ENCODE measurements around the gene EPGN.

EPGN gene

GRCh38 chr4:74344031-74344430, 35.8 kb downstream of the EPGN start:
- DNase-seq, result no peak

DNA sequence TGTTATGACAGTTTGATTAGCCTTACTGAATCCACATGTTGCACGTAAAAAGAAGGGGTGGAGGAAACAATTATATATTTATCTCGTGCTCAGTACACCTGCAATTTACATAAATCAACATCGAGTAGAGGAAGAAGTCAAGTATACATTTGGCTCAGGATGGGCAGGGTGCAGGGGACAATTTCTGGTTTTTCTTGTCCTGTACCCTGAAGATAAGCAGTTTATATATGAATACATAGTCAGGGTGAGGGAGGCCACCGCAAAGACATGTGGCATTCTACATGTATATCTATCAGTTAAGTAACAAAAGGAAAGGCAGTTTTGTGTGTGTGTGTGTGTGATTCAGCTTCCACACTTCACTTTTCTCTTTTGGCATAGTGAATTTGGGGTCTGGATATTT, 45.6 kb downstream of the EPGN start:
- DNase-seq, result no peak

GRCh38 chr4:74357965-74358364, 49.7 kb downstream of the EPGN start:
- no peak for DNase-seq

GRCh38 chr4:74361671-74362070, 53.4 kb downstream of the EPGN start:
- DNase-seq, result no peak

DNA sequence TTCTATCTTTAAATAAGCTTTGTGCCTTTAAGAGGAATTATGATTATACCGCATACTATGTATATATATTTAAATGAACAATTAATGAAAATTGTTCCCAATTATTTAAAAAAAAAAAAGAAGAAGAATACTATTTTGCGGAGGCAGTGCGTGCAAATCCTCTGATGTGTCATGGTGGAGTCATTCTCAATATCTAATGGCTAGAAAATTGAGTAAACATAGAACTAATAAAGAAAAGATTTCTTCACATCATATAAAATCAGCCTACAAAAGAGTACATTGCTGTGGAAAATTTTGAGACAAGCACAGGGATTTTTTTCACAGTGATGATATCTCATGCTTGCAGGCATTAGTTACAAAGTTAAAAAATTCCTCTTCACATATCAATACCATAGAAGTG, 54.1 kb downstream of the EPGN start:
- DNase-seq, result no peak

GRCh38 chr4:74364256-74364651, 56.0 kb downstream of the EPGN start:
- peak; percentile 6 for DNase-seq

- DNase-seq, result peak; percentile 79
Measured at GRCh38 chr4:74364652-74365491, 56.6 kb downstream of the EPGN start, which contains the start of gene EREG. TSS of gene EREG (plus strand) at chr4:74365145. CDS start at chr4:74365309, 164 bp downstream.

DNA sequence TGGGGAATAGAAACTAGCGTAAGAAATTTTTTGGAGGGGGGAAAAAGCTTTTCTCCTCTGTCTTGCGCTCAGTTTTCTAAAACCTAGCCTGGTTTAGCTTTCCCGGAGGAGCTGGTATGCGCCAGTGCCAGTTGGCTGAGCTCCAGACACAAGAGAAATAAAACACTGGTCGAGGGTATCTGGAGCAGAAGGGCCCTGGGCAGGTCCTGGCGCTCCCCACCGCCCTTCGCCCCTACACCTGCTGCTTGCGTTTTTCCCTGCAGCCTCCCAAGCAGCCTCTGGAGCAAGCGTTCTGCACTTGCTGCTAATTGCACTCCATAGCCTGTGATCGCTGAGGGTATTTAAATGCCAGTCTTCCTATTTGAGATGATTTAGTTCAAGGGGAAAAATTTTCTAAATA, 57.5 kb downstream of the EPGN start:
- peak; percentile 62 for DNase-seq

All from retina (tissue), 1 donor.